HG03103 (cell line): ENCODE measurements around the gene CDC42BPG.
A peak's percentile ranks its signal among the peaks of the same experiment; 100 is the strongest.

Experiments used
- ATAC-seq: cut with Tn5 transposase; IDR thresholded peaks from one replicate; pipeline ENCODE4 v1.9.1; 2021; ENCODE audit warnings: low read depth; ENCODE audit not compliant: unreplicated experiment

The CDC42BPG gene

DNA sequence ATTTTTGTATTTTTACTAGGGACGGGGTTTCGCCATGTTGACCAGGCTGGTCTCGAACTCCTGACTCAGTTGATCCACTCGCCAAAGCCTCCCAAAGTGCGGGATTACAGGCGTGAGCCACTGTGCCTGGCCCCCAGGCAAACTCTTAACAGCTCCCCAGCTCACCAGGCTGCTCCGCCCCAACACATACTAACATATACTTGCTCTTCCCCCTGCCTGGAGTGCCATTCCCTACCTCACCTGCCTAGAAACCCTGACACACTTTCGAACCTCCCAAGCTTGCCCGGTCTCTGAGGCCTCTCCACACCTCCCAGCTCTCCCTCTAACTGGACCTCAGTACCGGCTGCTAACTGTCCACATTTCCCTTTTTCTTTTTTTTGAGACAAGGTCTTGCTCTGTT is 49.9 kb downstream of the CDC42BPG start:
- ATAC-seq: no peak

DNA sequence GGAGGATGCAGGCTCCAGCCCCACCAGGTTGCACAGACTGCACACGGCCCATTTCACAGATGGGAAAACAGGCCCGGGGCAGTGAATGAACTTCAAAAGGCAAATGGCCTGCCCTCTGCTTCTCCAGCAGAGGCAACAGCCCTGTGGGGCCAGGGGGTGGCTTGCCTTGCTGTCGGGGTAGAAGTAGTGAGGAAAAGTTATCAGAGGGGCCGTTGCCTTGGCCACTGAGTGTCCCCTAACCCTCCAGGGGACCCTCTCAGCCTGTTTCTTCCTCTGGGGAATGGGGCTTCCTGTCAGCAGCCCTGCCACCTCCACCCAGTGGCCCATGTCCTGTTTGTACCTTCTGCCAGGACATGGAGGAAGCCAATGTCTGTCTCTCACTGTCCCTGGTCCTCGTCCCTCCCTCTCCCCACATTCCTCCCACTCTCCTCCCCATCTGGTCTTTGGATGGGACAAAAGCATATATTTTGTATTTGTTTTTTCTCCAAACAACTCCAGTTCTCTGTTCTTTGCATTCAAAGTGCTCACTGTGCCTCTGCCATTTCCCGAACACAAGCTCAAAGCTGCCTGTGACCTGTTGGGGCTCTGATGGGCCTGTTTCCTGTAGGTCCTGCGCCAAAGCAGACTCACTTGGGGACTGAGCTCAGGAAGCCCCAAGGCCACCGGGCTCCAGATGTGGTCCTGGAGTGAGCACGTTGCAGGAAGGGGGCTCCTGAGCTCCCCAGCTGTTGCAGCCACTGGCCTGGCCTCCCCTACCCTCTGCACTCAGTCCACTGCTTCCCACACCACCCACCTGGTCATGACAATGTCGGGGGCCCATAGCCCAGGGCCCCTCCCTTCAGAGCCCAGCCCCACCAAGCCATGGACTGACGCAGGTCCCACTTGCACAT is 50.9 kb downstream of the CDC42BPG start:
- ATAC-seq: no peak

DNA sequence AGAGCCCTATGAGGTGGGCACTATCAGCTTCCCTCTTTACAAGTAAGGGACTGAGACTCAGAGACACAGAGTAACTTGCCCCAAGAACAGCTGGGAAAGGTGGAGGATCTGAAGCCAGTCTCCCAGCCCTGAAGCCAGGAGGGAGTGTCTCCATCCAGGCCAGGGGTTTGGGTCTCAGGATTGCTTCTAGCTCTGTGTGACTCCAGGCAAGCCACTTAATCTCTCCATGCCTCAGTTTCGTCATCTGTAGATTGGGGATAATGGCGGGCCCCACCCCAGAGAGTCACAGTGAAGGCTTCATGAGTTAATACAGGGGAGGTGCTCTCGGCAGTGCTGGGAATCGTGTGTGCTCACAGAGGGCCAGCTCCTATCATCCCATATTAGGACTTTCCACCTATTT is 52.0 kb downstream of the CDC42BPG start:
- ATAC-seq: no peak

DNA sequence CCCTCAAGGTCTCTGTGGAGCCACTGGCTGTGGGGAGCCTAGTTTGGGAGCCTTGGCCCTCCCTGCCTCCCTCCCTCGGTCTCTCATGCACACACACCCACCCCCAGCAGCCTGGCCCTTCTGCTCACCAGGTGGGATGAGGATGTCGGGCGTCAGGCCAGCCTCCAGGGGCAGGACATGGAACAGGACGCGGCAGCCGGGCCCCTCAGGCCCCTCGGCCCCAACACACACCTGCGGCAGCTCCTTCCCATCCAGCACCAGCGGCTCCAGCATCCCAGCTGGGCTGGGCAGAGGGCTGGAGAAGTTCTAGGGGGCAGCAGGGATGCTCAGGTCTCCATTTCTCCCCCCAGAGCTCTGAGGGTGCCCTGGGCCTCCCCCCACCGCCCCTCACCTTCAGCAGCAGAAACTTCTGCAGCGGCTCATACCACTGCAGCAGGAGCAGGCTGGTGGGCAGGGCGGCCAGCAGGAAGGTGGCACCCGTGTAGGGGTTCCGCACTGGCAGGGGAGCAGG is 52.6 kb downstream of the CDC42BPG start:
- ATAC-seq: no peak

DNA sequence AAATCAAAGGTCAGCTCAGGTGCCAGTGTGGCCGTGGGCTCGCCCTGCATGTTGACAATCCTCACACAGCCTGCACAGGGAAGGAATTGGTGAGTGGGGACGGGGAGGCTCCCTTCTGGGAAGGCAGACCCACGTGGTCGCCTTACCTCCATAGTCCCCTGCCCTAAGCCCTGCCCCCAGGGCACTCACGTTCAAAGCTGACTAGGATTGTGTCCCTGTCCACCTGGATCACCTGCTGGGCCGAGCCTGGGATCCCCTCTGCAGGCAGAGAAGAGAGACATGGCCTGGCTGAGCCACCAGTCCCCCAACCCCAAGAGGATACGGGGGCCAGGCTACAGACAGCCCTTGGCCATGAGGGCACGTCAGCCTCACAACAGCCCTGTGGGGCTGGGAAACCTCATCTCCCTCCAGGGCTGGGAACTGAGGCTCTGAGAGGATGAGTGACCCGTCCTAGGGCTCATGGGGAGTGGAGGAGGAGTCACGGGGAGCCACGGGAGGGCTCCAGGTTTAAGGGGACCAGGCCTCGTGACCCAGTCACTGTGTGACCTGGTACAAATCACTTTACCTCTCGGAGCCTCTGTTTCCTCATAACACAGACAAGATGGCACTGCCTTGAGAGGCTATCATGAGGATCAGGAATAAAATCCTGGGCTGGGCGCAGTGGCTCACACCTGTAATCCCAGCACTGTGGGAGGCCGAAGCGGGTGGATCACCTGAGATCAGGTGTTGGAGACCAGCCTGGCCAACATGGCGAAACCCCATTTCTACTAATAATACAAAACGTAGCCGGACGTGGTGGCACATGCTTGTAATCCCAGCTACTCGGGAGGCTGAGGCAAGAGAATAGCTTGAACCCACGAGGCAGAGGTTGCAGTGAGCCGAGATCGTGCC is 54.0 kb downstream of the CDC42BPG start:
- no peak for ATAC-seq

DNA sequence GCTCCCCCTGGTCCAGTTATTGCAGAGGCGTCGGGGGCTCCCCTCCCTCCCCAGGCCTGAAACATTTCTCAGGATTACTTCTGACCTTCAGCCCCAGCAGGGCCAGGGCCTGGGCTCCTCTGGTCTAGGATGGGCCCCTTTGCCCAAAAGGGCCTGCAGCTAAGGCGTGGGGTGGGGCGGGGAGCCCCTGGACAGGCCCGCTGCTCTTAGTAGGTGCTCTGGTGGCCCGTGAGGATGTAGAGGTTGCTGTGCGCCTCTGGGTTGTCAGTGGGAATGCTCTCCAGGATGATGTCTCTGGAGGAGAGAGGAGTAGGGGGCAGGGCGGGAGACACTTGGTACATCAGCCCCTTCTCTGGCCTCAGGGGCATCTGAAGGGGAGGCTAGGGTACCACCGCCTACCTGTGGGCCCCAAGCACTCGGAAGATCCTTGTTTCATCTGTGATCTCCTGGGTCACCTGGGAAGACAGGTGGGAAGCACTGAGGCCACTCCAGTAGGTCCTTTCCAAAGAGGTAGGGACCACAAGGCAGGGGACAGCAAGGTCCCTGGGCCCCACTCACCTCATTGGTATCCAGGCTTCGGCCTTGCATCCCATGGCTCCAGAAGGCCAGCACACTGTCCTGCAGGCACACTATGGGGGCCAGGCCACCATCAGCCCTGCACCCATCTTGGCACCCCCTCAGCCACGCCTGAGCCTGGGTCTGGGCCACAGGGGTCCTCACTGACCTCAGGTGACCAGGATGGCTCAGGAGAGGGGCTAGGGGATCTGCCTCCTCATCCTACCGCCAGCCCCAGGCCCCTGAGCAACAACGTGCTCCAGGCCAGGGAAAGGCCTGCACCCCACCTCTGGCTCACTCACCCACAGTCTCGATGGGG is 54.9 kb downstream of the CDC42BPG start:
- ATAC-seq: no peak

DNA sequence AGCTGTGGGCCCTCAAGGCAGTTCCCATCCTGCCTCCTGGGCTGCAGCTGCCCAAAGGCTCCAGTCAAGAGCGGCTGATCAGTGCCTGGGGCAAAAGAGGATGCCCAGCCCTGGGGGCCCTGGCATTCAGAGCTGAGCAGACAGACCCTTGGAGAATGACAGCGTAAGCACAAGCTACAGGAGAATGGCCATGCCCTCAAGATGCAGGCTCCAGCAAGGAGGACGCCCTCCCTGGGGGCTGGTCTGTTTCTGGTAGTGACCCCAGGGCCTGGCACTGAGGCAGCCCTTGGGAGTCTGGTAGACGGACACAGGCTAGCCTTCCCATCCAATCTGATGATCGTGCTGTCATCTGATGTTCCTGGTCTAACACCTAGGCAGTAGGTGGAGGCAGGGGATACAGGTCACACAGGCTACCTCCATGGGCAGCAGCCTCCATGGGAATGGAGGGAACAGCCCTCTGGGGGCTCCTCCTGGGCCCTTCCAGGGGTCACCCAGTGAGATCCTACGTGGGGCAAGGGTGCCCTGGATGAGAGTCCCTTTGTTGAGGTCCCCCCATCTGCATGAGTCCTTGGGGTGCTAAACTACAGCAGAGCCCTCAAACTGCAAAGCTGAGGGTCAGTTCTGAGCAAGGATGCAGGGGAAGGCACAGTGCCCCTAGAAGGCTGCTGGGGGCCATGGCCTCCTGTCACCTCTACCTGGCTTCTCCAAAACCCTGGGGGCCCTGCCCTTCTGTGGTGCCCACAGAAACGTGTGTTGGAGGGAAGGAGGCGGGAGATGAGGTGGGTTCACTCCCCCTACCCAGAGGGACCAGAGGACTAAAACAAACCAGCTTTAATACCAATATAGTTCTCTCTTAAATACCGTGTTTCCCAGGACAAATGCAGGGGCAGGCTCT is 55.9 kb downstream of the CDC42BPG start:
- ATAC-seq: no peak

DNA sequence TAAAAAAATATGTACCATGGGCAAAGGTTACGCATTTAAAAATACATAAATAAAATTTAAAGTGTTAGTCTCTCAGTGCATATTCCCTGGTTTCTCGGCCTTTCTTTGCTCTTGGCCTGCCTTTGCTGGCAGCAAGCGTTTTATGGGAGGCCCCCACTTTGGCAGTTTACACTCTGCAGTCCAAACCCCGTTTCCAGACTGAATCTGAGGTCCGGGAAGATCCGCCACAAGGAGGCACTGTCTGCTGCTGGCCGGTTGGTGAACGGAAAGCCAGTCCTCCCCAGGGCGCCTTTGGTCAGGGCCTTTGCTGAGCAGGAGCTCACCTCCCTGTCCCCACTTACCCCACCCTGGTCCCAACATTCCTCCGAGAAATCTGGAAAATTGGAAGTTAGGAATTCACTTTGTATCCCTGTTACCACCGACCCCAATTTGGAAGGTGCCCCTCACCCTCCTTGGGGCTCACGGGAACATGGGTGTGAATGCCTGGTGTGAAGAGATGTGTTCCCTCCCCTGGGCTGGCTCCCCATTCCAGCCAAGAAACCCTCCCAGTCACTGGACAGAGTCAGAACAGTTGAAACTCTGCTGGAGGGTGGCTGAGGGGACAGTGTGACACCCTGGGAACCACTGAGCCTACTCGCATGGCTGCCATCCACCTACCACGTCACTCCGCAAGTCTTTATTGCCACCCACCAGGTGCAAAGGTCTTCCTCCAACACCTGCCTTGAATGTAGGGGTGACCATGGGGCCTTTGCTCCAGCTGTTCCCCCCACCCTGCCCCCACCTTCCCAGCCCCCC is 56.7 kb downstream of the CDC42BPG start:
- ATAC-seq: no peak

DNA sequence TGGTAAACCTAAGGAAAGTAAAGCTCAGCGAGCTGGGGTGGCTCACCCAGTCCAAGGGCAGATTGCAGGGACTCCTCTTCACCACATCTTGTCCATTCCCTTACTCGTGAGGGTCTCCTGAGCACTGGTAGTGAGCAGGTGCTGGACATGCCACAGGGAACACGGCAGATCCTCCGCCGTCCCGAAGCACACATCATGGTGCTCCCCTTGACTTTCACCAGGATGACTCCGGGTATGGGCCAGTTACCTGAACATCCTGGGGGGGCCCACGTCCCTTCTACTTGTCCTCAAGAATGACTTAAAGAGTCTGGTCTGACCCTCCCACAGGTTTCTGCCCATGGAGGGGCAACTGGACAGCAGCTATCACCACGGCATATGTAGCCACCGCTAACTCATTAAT is 58.1 kb downstream of the CDC42BPG start:
- no peak for ATAC-seq

DNA sequence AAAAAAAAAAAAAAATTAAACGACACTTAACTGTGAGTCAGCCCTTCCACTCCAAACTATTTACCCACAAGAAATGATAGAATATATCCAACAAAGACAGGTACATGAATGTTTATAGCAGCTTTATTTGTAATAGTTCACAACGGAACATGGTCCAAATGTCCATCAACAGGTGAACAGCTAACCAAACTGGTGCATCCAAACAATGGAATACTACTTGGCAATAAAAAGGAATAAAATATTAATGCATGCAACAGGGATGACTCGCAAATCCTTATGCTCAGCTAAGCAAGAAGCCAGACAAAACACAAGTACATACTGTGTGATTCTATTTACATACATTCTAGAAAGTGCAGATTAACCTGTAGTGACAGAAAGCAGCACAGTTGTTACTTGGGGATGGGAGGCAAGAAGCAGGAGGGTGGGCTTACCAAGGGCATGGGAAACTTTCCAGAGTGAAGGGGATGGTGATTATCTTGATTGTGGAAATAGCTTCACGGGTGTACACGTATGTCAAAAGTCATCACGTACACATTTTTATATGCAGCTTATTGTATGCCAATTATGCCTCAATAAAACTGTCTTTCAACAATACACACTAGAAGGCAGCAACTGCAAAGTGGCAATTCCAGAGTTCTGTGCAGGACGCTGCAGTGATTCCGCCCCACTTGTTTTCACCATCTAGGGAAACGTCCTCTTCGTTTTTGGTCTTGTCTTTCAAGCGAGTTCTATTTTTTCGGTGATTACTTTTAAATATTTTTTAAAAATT is 59.5 kb downstream of the CDC42BPG start:
- no peak for ATAC-seq

DNA sequence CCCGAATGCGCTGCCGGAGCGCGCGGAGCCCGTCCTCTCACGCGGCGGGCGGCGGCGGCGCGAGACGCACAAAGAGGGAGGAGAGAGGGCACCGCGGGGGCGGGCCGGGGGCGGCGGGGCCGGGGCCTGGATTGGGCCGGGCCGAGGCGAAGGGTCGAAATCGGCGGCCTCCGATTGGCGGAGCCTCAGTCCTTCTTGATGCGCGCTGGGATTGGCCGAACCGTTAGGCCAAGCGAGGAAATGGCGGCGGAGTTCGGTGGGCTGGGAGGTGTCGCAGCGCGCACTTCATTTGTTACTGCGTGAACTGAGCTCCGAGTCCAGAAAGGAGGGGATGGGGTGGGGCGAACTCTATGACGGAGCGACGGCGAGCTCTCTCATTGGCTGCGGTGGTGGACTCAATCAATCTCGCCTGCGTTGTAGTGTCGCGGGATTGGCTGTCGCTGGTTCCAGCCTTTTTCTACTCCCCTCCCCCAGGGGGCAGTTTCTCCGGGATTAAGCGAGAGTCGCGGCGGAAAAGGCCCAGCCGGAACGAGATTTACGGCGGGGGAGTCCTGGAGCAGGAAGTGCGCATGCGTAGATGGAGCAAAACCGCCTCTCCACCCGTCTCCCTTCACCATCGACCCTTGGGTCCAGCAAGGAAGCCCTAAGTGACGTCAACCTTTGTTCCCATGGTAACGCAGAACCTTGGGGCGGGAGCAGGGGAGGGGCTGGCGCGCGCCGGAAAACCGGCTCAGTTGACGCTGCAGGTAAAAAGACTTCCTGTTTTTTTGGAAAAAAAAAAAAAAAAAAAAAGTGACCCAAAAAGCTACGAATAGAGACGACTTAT is 65.8 kb downstream of the CDC42BPG start, which contains the start of gene SF1:
Gene SF1 (minus strand): TSS at position 70 of the 826 bp plus-strand sequence. CDS start 150 bp downstream, outside the sequence.
- peak; percentile 80 for ATAC-seq

DNA sequence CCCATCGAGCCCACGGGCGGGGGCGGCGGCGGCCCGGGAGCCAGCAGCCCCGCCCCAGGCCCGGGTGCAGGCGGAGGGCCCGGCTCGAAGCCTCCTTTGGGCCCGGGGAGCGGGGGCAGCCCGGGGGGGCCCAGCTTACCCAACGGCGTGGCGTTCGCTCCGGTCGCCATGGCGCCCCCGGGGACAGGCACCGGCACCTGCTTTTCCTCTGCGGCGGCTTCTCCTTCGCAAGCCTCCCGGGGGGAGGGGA is 66.3 kb downstream of the CDC42BPG start:
- no peak for ATAC-seq

DNA sequence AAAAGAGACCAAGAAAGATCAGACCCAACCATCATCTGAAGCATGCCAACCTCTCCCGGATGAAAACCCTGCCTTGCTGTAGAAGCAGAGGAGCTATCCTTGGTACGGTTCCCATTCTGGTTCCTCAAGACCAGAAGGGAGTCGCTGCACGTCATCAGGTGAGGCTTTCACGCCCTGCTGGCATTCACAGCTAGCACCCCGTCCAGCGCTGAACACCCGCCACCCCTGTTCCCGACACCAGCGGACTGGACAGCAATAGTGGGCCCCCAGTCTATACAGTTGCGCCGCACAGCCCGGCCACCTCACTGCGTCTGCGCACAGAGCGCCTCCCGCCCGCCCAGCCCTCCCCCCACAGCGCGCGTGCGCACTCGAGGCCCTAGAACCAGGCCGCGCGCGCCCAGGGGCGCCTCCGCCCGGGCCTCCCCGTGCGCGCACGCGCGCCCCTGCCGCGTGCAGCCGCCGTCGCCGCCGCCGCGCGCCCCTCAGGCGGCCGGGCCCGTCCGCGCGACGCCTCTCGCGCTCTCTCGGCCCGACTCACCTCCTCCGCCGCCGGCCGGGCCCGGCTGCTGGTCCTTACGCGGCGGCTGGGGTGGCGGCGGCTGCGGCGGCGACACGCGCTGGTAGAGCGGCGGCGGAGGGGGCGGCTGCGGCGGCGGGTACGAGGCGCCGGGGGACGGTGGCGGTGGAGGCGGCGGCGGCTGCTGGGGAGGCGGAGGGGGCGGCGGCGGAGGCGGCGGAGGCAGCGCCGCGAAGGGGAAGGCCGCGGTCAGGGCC is 66.8 kb downstream of the CDC42BPG start:
- ATAC-seq: no peak

DNA sequence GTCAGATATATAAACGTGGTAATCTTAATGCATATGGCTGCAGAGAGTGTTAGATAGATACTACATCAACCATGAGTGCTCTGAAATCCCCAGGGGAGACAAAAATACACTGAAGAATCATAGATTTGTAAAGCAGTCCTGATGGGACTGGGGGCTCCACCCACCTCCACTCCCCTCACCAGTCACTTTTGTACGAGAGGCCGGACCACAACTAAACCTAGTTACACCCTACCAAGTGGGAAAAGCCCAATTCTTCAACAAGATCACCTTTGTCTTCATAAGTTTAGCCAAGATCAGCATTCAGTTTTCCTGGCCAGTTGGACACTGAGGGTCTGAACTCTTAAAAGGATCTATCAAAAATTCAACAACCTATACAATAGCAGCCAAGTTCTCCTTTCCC is 67.6 kb downstream of the CDC42BPG start:
- no peak for ATAC-seq

DNA sequence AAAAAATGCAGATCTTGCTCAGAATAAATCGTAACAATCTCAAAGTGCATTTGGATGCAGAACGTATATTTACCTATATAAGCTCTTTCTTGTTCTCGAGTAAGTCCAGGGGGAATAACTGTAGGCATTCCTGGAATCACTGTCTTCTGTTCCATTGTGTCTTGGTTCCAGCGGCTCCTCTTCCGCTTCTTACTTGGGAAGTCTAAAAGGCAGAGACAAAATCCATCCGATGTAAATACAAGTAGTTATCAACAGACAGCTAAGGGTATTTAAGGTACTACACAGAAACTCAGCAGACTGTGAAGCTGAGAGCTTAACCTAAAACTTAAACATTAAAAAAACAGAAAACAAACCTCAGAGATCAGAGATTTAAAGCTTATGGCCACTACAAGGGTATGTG is 68.0 kb downstream of the CDC42BPG start:
- ATAC-seq: no peak

DNA sequence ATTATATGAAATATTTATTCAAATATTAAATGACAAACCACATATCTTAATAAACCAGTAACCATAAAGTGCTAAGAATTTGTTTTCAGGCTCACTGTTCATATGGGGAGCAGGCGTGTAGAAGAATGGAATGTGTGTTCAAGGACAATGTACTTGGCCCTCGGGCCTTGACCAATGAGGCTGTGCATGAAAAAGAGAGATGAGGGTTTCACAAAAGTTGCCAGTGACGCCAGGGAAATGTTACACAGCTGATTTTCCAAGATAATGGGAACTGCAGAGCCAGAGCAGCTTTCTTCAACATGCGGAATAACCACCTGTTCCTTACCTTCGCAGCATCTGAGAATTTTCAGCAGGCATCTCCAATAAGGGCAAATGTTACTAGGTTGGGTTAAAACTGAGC is 70.3 kb downstream of the CDC42BPG start:
- no peak for ATAC-seq
